GM18867 (cell line): ENCODE measurements around the gene HTT.
"Not testable (repeated sequence)": the region's sequence is repeated elsewhere in the genome, so short reads cannot be mapped to it uniquely, and the experiment has no call there.

ENCODE experiments used
- ATAC-seq: cut with Tn5 transposase; IDR thresholded peaks from one replicate; pipeline ENCODE4 v1.9.1; 2021; ENCODE audit warnings: mild to moderate bottlenecking, moderate library complexity; ENCODE audit not compliant: unreplicated experiment

HTT gene

DNA sequence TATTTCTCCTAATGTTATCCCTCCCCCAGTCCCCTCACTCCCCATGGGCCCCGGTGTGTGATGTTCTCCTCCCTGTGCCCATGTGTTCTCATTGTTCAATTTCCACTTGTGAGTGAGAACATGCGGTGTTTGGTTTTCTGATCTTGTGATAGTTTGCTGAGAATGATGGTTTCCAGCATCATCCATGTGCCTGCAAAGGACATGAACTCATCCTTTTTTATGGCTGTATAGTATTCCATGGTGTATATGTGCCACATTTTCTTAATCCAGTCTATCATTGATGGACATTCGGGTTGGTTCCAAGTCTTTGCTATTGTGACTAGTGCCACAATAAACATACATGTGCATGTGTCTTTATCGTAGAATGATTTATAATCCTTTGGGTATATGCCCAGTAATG, 86.6 kb downstream of the HTT start:
- not testable (repeated sequence) for ATAC-seq

DNA sequence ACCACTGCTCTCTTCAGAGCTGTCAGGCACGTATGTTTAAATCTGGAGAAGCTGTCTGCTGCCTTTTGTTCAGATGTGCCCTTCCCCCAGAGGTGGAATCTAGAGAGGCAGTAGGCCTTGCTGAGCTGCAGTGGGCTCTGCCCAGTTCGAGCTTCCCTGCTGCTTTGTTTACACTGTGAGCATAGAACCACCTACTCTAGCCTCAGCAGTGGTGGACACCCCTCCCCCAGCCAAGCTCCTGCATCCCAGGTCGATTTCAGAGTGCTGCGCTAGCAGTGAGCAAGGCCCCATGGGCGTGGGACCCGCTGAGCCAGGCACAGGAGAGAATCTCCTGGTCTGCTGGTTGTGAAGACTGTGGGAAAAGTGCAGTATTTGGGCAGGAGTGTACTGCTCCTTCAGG, 92.0 kb downstream of the HTT start:
- ATAC-seq = not testable (repeated sequence)

DNA sequence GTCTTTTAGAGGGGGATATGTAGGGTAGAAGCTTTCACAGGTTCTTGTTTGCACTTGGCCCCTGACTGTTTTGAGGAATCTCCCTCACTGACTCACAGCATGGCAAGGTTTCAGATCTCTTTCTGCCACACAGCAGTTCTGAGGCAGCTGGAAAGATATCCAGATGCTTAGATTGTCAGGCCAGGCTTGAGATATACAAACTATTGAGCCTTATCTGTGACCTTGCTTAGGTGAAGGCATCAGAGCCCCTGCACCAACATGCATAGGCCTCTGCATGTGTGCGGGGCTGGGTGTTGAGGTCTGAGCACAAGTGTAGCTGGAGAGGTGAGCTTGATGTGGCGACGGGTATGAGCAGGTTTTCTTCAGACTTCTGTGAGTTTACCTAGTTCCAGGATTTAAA, 93.5 kb downstream of the HTT start:
- ATAC-seq = no peak

DNA sequence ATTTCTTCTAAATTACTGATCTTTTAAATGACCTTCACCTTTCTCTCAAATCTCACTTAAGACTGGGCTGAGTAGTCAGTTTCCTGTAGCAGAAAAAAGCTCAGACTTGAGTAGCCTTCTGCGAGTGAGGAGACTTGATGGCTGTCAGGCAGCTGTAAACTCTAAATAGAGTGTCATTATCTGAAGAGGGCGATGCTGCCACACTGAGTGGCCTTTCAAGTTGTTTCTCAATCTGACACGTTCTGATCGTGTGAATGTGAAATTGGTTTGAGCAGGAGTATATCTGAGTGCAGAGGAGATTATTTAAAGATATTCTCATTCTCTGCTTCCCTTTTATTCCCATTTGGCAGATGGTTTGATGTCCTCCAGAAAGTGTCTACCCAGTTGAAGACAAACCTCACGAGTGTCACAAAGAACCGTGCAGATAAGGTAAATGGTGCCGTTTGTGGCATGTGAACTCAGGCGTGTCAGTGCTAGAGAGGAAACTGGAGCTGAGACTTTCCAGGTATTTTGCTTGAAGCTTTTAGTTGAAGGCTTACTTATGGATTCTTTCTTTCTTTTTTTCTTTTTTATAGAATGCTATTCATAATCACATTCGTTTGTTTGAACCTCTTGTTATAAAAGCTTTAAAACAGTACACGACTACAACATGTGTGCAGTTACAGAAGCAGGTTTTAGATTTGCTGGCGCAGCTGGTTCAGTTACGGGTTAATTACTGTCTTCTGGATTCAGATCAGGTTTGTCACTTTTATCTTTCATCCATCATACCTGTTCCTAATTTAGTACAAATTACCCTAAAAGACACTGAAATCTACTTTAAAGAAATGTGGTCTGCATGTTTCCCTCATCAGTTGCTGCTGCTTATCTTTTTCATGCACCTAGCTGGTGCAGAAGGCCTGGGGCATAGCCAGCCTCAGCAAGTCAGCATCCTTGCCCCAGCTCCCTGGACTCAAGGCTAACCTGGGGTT, 100.2 kb downstream of the HTT start:
- ATAC-seq = no peak

DNA sequence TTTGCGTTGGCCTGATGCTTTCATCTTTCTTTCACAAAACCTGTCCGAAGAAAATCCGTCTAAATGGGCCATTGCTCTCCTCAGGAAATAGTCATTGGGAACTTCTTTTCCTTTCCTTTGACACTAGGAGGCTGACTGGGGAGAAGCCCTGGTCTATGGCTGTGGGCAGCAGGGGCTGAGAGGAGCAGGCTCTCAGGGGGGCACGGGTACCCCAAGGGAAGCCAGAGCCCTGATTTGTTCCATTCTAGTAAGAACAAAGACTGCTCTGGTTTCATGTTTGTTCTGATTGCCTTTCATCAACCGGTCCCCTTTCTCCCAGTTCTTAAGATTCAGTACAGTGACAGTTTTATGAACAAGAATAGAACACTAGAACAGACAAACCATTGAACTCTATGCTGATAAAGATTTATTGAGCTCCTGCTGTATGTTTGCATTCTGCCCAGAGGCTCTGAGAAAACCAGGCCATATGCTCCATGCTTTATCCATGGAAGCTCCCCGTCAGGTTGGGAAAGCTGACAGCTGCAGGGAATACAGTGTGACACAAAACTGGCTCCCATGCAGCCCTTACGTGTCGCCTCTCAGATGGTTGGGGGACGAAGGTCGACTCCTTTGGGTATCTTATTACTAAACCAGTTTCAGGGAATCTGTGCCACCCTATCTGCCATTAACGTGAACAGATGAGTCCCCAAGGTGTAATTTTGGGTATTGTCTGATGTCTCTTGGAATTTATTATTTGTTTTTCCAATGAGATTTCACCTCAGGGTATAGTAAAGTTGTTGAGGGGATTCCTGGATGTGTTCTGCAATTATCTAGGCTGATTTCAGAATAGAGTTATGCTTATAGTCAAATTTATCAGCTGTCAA, 102.1 kb downstream of the HTT start:
- no peak for ATAC-seq

DNA sequence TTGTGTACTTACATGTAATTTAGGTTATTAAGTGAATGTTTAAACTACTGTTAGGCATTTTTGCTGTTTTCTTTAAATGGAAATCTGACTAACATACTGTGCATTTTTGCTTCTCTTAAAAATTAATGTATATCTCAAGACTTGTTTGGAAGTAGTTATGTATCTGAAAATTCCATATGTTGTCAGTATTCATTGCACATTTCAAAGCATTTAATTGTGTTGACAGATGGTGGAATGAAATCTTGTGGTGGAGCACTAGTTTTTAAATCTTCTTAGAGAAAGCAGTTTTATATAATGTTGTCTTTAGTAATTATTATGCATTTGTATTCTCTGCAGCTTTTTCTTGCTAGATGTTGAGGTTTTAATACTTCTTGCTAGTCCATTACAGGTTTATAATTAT, 102.9 kb downstream of the HTT start:
- no peak for ATAC-seq

DNA sequence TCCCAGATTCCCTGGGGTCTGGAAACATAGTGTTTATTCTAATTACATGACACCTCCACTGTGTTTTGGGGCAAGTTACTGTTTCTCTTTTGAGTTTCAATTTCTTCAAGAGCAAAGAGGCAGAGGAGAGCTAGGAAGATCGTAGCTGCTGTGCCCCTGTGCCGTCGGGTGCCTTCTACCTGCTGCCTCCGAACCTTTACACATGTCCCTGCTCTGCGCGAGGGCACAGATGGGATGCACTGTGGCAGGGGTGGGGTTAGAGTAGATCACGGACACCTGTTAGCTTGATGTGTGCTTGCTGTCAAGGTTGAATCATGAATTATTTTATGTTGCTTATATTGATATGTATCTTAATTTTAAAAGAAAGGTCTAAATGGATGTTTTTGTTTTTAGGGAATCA, 103.4 kb downstream of the HTT start:
- no peak for ATAC-seq

DNA sequence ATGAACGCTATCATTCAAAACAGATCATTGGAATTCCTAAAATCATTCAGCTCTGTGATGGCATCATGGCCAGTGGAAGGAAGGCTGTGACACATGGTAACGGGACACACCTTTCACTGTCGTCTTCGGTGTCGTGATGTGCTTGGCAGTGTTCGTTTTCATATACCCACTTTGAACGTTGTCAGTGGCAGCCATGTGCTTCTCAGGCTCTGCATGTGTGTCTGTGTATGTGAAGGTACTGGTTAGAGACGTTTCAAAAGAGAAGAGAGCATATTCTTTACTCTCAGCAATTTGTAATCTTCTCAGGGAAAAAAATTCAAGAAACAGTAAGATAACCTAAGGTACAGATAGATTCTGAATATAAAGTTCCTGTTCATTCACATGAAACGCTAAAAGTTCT, 103.9 kb downstream of the HTT start:
- no peak for ATAC-seq

DNA sequence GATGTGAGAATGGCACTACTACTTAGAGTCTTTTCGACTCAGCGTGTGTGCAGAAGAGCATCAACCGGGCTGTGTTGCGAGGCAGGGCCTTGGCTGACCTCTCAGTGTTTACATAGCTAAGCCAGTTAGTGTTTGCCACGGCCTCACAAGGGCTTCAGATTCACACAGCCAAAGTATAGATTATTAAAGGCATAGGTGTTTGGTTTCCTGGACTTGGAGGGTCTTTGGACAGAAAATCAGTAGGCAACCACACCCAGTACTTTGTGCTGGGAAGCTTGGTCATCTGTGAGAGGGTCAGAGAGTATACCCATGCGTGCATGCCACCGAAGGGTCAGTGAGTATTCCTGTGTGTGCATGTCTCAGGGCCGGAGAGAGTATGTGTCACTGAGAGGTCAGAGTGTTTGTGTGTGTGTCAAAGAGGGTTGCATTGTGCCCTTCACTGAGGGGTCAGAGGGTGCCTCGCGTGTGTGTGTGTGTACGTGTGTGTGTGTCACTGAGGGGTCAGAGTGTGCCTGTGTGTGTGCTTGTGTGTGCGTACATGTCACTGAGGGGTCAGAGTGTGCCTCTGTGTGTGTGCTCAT, 104.7 kb downstream of the HTT start:
- ATAC-seq = no peak

DNA sequence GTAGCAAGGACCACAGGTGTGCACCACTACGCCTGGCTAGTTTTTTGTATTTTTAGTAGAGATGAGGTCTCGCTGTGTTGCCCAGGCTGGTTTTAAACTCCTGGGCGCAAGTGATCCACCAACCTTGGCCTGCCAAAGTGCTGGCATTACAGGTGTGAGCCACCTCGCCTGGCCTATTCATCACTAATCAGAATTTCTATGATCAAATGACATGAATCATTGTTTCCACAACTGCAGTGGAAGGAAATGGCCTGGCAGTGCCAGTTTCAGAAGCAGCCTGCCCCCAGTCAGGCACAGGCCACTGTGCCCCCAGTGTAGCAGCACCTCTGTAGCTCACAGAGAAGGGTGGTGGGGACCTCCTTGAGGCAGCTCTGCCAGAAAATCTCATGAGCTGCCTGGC, 108.5 kb downstream of the HTT start:
- ATAC-seq = no peak

DNA sequence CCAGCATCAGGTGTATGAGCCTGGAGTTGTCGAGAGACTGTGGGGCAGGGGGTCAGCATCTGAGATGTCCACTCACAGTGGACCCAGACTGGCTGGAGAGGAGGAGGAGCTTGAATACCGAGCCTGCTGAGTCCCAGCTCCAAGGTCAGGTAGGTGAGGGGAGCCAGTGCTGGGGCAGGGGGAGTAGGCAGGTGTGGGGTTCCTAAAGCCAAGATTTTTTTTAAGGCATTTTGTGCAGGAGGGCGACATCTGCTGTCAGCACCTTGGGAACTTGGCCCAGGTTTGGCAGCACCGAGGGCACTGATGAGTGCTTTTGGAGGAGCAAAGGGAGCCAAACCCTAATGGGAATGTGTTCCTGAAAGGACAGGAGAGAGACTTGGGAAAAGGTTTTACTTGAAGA, 110.2 kb downstream of the HTT start:
- ATAC-seq = no peak

DNA sequence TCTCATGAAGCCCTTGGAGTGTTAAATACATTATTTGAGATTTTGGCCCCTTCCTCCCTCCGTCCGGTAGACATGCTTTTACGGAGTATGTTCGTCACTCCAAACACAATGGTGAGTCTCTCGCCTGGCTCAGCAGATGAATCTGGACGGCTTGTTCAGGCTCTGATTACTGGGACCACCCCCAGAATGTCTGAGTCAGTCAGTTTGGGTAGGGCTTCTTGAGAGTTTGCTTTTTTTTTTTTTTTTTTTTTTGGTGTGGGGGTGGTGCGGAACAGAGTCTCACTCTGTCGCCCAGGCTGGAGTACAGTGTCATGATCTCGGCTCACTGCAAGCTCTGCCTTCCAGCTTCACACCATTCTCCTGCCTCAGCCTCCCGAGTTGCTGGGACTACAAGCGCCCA, 112.1 kb downstream of the HTT start:
- ATAC-seq = no peak

DNA sequence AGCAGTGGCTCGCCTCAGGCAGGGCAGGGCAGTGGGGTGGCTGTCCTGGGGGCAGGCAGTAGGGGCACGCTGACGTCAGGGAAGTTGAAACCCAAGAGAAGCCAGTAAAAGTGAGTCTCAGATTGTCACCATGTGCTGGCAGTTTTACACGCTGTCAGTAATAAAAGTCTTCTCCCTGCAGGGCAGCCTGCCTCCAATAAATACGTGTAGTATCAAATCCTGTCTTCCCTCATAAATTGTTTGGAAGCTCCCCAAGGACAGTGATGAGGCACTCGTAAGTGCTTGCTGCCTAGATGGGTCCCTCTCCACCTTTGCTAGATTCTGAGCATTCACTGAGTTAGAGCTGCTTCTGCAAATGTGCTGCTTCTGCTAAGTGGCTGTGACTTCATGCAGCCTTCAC, 113.6 kb downstream of the HTT start:
- no peak for ATAC-seq

DNA sequence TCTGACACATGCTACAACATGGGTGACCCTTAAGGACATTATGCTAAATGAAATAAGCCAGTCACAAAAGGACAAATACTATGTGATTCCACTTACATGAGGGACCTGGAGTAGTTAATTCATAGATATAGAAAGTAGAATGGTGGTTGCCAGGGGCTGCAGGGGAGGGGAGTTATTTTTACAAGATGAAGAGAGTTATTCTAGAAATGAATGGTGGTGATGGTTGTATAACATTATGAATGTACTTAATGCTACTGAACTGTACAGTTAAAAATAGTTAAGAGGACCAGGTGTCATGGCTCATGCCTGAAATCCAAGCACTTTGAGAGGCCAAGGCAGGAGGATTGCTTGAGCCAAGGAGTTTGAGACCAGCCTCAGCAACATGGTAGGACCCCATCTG, 115.0 kb downstream of the HTT start:
- no peak for ATAC-seq

DNA sequence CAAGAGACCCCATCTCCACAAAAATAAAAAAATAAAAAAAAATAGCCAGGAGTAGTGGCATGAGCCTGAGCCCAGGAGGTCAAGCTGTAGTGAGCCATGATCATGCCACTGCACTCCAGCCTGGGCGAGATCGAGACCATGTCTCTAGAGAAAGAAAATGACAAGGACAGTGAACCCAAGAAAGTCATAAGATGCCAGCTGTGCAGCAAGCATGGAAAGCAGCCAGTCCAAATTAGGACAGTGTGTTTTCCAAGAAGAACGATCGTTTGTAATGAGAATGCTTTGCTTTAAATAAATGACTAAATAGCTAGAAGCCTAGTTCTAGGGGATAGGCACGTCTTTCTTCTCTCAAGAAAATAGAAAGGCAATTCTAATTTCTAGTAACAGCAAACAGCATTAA, 116.1 kb downstream of the HTT start:
- no peak for ATAC-seq

DNA sequence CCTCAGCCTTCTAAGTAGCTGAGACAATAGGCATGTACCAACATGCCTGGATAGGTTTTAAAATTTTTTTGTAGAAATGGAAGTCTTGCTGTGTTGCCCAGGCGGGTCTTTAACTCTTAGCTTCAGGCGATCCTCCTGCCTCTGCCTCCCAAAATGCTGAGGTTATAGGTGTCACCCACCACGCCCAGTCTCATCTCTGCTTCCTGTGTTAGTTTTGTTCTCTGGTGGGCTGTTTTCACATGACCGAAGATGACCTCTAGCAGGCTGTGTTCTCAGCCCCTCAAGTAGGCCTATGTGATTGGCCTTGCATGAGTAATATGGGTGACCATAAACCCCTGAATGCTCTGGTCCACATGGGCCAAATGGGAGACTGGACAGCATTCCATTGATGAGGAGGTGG, 117.7 kb downstream of the HTT start:
- no peak for ATAC-seq

DNA sequence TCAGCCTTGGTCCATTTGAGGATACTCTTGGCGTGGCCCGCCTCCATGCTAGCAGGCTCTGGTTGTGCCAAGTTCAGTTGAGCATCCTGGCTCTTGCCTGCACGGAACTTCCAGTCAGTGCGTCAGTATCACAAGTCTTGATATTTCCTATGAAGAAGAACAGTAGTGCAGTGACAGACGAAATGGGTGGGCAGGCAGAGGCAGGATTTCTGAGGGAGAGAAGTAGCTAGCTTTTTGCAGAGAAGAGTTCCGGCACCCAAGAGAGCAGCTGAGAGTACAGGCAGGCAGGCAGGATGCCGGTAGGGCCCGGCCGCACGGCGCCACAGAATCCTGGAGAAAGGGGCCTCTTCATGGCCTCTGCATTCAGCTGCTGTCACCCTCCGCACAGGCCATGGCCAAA, 118.3 kb downstream of the HTT start:
- no peak for ATAC-seq

DNA sequence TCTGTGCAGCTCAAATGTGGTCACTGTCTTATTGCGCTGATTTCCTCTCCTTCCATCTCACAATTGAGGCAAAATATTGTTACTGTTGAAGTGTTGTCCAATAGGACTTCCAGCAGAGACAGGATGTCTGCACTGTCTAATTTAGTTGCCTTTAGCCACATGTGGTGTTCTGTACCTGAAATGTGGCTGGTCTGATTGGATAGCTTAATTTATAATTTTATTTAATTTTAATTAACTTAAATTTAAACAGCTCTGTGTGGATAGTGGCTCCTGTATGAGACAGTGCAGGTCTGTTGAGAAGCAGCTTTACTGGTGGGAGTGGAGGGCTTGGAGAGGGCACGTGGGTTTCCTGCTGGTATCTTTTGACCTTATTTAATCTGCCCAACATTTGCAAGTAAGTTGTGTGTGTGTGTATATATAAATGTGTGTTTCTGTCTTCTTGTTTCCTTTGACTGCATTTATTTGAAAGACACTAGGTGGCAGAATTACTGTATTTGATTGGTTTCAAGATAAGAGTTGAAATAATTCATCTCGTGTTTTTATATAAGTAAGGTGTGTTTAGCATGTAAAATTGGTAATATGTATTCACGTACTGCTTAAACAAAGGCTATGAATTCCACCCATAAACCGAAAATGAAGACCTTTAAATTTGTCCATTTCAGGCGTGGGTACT, 119.2 kb downstream of the HTT start:
- no peak for ATAC-seq

DNA sequence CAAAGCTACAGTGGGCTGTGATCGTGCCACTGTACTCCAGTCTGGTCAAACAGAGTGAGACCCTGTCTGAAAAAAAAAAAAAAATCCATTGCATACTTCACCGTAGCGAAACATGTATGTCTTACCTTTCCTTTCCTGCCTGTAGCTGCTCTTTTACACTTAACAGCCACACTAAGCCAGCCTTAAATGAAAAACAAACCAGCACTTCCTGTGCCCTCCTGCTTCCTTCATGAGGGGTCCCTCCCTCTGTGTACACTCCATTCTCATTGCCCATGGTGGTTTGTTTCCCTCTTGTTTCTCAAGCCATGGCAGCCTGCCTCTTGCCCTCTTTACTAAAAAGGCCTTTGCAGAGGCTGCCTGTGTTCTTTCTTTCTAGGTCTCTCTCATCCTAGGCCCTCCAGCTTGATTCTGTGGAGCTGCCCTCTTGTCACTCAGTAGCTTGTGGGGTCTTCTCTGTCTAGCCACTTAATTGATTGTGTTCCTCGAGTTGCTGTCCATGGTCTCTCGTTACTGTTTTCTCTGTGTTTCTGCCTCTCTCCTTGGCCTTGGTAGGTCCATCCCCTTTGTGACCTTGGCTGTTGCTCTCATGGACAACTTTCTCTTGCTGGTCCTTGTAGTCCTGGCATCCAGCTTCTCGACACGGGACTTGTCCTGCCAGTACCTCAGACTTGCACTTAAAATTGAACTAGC, 122.3 kb downstream of the HTT start:
- no peak for ATAC-seq

DNA sequence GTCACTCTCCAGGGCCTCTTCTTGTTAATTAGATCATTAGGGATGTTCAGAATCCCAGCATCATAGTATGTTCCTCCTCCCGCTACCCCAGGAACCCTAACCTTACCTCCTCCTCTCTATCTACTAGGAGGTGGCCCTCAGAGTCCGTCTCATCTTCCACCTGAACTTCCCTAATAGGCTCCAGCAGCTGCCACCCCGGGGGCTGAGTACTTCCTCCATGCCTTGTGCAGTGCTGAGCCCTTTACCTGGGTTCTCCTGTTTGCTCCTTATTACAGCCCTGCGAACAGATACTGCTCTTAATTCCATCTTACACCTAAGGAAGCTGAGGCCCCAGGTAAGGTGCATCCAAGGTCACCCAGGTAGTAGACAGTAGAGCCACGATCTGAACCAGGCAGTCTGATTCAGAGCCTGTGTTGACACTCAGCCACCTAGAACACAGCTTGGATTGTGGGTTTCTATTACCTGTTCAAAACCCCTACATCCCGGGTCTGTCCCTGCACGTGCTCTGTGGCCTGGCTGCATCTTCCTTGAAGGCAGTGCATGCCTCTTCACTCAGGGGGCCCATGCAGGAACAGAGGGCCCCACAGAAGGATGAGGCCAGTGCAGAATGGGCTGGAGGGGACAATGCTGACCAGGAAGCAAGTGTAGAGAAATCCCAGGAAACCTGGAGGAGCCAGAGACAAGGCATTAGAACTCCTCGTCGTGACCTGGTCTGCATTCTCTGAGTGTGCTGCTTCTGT, 123.1 kb downstream of the HTT start:
- no peak for ATAC-seq
